ENCODE data around the gene KLHL1. TPM values are rescaled to one million over a fixed set of nuclear protein-coding genes. Genes with fewer than 3 reads are reported as not detected.

KLHL1 gene
- total RNA-seq, 4 donors from 2014 or later, result not detected

- TF ChIP-seq POLR2A (IDR thresholded peaks at IDR 0.05) (no peak), CTCF (IDR thresholded peaks at IDR 0.05) (no peak)
- DNase-seq (ENCODE audit: low spot score in 2 of 2), result no peak
- intact Hi-C loops (cut with DNase I; ENCODE audit: low total_unique reads), result no loop called here
- H3K4me3 ChIP-seq (ENCODE audit: low read depth, poor library complexity, severe bottlenecking), result no peak overlapping the region
Observed at GRCh38 chr13:69676286-69676685, 432.0 kb downstream of the KLHL1 start.

- 92 to 93% methylated on average over 6 of the region's 6 CpGs for WGBS, 2 donors
- TF ChIP-seq POLR2A (IDR thresholded peaks at IDR 0.05), result no peak
- no peak for TF ChIP-seq CTCF (IDR thresholded peaks at IDR 0.05)
Observed at GRCh38 chr13:69660155-69660554, 448.1 kb downstream of the KLHL1 start.

GRCh38 chr13:69657676-69658075, 450.6 kb downstream of the KLHL1 start:
- intact Hi-C loops (cut with DNase I; ENCODE audit: low total_unique reads), result no loop called here
- no peak for DNase-seq (ENCODE audit: low spot score in 2 of 2)
- WGBS, 2 donors, result 80 to 86% methylated on average over 2 of the region's 2 CpGs
- no peak for TF ChIP-seq CTCF (IDR thresholded peaks at IDR 0.05)
- no peak for TF ChIP-seq POLR2A (IDR thresholded peaks at IDR 0.05)
- H3K4me3 ChIP-seq (ENCODE audit: low read depth, poor library complexity, severe bottlenecking), result no peak overlapping the region

More at GRCh38 chr13:69660155-69660554, 448.1 kb downstream of the KLHL1 start:
- H3K4me3 ChIP-seq (ENCODE audit: low read depth, poor library complexity, severe bottlenecking), result no peak overlapping the region
- no peak for DNase-seq (ENCODE audit: low spot score in 2 of 2)
- intact Hi-C loops (cut with DNase I; ENCODE audit: low total_unique reads), result no loop called here

GRCh38 chr13:69654392-69654791, 453.9 kb downstream of the KLHL1 start:
- DNase-seq (ENCODE audit: low spot score in 2 of 2), result no peak
- 88 to 91% methylated on average over 5 of the region's 5 CpGs for WGBS, 2 donors
- intact Hi-C loops (cut with DNase I; ENCODE audit: low total_unique reads), result no loop called here
- no peak for TF ChIP-seq CTCF (IDR thresholded peaks at IDR 0.05)
- TF ChIP-seq POLR2A (IDR thresholded peaks at IDR 0.05), result no peak
- no peak overlapping the region for H3K4me3 ChIP-seq (ENCODE audit: low read depth, poor library complexity, severe bottlenecking)

Other genes starting within 250 kb of the KLHL1 start
- gene ATXN8OS, start 626 bp downstream of the KLHL1 start, total RNA-seq, result not detected

Measured in lower leg skin (tissue), 4 donors.